ENCODE data around the gene ROGDI.

Gene ROGDI

GRCh38 chr16:4831616-4832015, 29.2 kb upstream of the ROGDI start:
- no peak overlapping the region for H4K91ac ChIP-seq (ENCODE audit: low read depth, low read length, poor library complexity)
- no peak for DNase-seq (ENCODE audit: low spot score)
- WGBS, 2 donors (ENCODE audit: extremely low coverage in 2 of 2, insufficient read length in 2 of 2, insufficient replicate concordance in 1 of 2) = no CpG with 5 or more reads among the region's 8 CpGs
- peaks cover 0 to 1% of the 10 kb centered on the region in 2 donors for H3K9me3 ChIP-seq (replicated peaks in 1 of 2; ENCODE audit: control insufficient read depth in 2 of 2, insufficient read depth in 1 of 2, low read depth in 1 of 2, low read length in 2 of 2)
- H2AFZ ChIP-seq (ENCODE audit: low read length) = no peak overlapping the region
- no peaks in the 10 kb centered on the region for H3K4me1 ChIP-seq (ENCODE audit: control insufficient read depth in 2 of 2, insufficient read depth in 1 of 2, low read depth in 1 of 2, low read length in 2 of 2)
- no peaks in the 10 kb centered on the region for H3K27me3 ChIP-seq (ENCODE audit: control insufficient read depth in 3 of 3, insufficient read depth in 3 of 3, low read depth in 1 of 3, low read length in 3 of 3)
- no peak overlapping the region for H2BK120ac ChIP-seq (ENCODE audit: low read depth, low read length)
- H4K8ac ChIP-seq (ENCODE audit: low read depth, low read length) = no peak overlapping the region
- H3K18ac ChIP-seq (ENCODE audit: low read length) = no peak overlapping the region
- H2BK5ac ChIP-seq (ENCODE audit: low read length) = no peak overlapping the region
- no peak overlapping the region for H2BK12ac ChIP-seq (ENCODE audit: low read length)
- no peak overlapping the region for H3K27ac ChIP-seq (replicated peaks; ENCODE audit: low read length)
- peaks cover 51 to 94% of the 10 kb centered on the region in 2 donors for H3K36me3 ChIP-seq (replicated peaks in 1 of 2; ENCODE audit: control insufficient read depth in 2 of 2, insufficient read depth in 2 of 2, low read length in 2 of 2)
- H3K4me2 ChIP-seq (ENCODE audit: insufficient read depth, low read length, poor library complexity, severe bottlenecking) = no peak overlapping the region
- no peak overlapping the region for H3K23ac ChIP-seq (ENCODE audit: low read depth, low read length, poor library complexity)
- no peak overlapping the region for H3K4ac ChIP-seq (ENCODE audit: low read length)
- no peak overlapping the region for H3K14ac ChIP-seq (ENCODE audit: low read length)
- peaks cover 3% of the 10 kb centered on the region for H3K79me1 ChIP-seq (ENCODE audit: low read depth, low read length)
- H3K9ac ChIP-seq (ENCODE audit: low read depth, low read length, poor library complexity) = no peak overlapping the region
- no peak overlapping the region for H2AK5ac ChIP-seq (ENCODE audit: low read depth, low read length)
- no peak overlapping the region for H3K4me3 ChIP-seq (ENCODE audit: low read length in 2 of 2)
- H2BK15ac ChIP-seq (ENCODE audit: low read length) = no peak overlapping the region

- Histone ChIP-seq H2BK120ac (ENCODE audit: low read depth, low read length) (no peak overlapping the region), H3K27ac (replicated peaks; ENCODE audit: low read length) (no peak overlapping the region), H3K4me2 (ENCODE audit: insufficient read depth, low read length, poor library complexity, severe bottlenecking) (no peak overlapping the region), H3K27me3 (ENCODE audit: control insufficient read depth in 3 of 3, insufficient read depth in 3 of 3, low read depth in 1 of 3, low read length in 3 of 3) (no peaks in the 10 kb centered on the region), H3K4ac (ENCODE audit: low read length) (no peak overlapping the region), H4K91ac (ENCODE audit: low read depth, low read length, poor library complexity) (no peak overlapping the region), H2AK5ac (ENCODE audit: low read depth, low read length) (no peak overlapping the region), H3K4me3 (ENCODE audit: low read length in 2 of 2) (no peak overlapping the region), H3K79me1 (ENCODE audit: low read depth, low read length) (peaks cover 3% of the 10 kb centered on the region), H3K9me3 (replicated peaks in 1 of 2; ENCODE audit: control insufficient read depth in 2 of 2, insufficient read depth in 1 of 2, low read depth in 1 of 2, low read length in 2 of 2) (peaks cover 0 to 1% of the 10 kb centered on the region in 2 donors), H3K18ac (ENCODE audit: low read length) (no peak overlapping the region), H3K9ac (ENCODE audit: low read depth, low read length, poor library complexity) (no peak overlapping the region), H2BK5ac (ENCODE audit: low read length) (no peak overlapping the region), H2AFZ (ENCODE audit: low read length) (no peak overlapping the region), H2BK15ac (ENCODE audit: low read length) (no peak overlapping the region), H3K4me1 (ENCODE audit: control insufficient read depth in 2 of 2, insufficient read depth in 1 of 2, low read depth in 1 of 2, low read length in 2 of 2) (no peaks in the 10 kb centered on the region), H2BK12ac (ENCODE audit: low read length) (no peak overlapping the region), H3K23ac (ENCODE audit: low read depth, low read length, poor library complexity) (no peak overlapping the region), H3K36me3 (replicated peaks in 1 of 2; ENCODE audit: control insufficient read depth in 2 of 2, insufficient read depth in 2 of 2, low read length in 2 of 2) (peaks cover 51 to 93% of the 10 kb centered on the region in 2 donors), H4K8ac (ENCODE audit: low read depth, low read length) (no peak overlapping the region), H3K14ac (ENCODE audit: low read length) (no peak overlapping the region)
- no CpG with 5 or more reads among the region's 7 CpGs for WGBS, 2 donors (ENCODE audit: extremely low coverage in 2 of 2, insufficient read length in 2 of 2, insufficient replicate concordance in 1 of 2)
- no peak for DNase-seq (ENCODE audit: low spot score)
Observed at GRCh38 chr16:4830408-4830807, 28.0 kb upstream of the ROGDI start.

GRCh38 chr16:4828567-4829321, 26.3 kb upstream of the ROGDI start:
- Histone ChIP-seq H3K23ac (ENCODE audit: low read depth, low read length, poor library complexity) (no peak overlapping the region), H4K91ac (ENCODE audit: low read depth, low read length, poor library complexity) (no peak overlapping the region), H2BK120ac (ENCODE audit: low read depth, low read length) (no peak overlapping the region), H3K79me1 (ENCODE audit: low read depth, low read length) (no peaks in the 10 kb centered on the region), H3K4me3 (ENCODE audit: low read length in 2 of 2) (no peak overlapping the region), H3K9ac (ENCODE audit: low read depth, low read length, poor library complexity) (no peak overlapping the region), H3K9me3 (replicated peaks in 1 of 2; ENCODE audit: control insufficient read depth in 2 of 2, insufficient read depth in 1 of 2, low read depth in 1 of 2, low read length in 2 of 2) (peaks cover 0 to 1% of the 10 kb centered on the region in 2 donors), H3K4me2 (ENCODE audit: insufficient read depth, low read length, poor library complexity, severe bottlenecking) (no peak overlapping the region), H2BK12ac (ENCODE audit: low read length) (no peak overlapping the region), H3K4ac (ENCODE audit: low read length) (no peak overlapping the region), H3K18ac (ENCODE audit: low read length) (no peak overlapping the region), H2BK15ac (ENCODE audit: low read length) (no peak overlapping the region), H3K4me1 (ENCODE audit: control insufficient read depth in 2 of 2, insufficient read depth in 1 of 2, low read depth in 1 of 2, low read length in 2 of 2) (no peaks in the 10 kb centered on the region), H2AFZ (ENCODE audit: low read length) (no peak overlapping the region), H2BK5ac (ENCODE audit: low read length) (no peak overlapping the region), H3K14ac (ENCODE audit: low read length) (no peak overlapping the region), H3K27me3 (ENCODE audit: control insufficient read depth in 3 of 3, insufficient read depth in 3 of 3, low read depth in 1 of 3, low read length in 3 of 3) (no peaks in the 10 kb centered on the region), H2AK5ac (ENCODE audit: low read depth, low read length) (no peak overlapping the region), H3K36me3 (replicated peaks in 1 of 2; ENCODE audit: control insufficient read depth in 2 of 2, insufficient read depth in 2 of 2, low read length in 2 of 2) (peaks cover 58 to 94% of the 10 kb centered on the region in 2 donors), H3K27ac (replicated peaks; ENCODE audit: low read length) (no peak overlapping the region), H4K8ac (ENCODE audit: low read depth, low read length) (no peak overlapping the region)
- DNase-seq (ENCODE audit: low spot score) = no peak
- no CpG with 5 or more reads among the region's 11 CpGs for WGBS, 2 donors (ENCODE audit: extremely low coverage in 2 of 2, insufficient read length in 2 of 2, insufficient replicate concordance in 1 of 2)

GRCh38 chr16:4826980-4827379, 24.5 kb upstream of the ROGDI start:
- H4K91ac ChIP-seq (ENCODE audit: low read depth, low read length, poor library complexity) = no peak overlapping the region
- no peak overlapping the region for H3K4me2 ChIP-seq (ENCODE audit: insufficient read depth, low read length, poor library complexity, severe bottlenecking)
- H2BK15ac ChIP-seq (ENCODE audit: low read length) = no peak overlapping the region
- no peak overlapping the region for H2BK5ac ChIP-seq (ENCODE audit: low read length)
- no peak overlapping the region for H3K4me3 ChIP-seq (ENCODE audit: low read length in 2 of 2)
- H2AFZ ChIP-seq (ENCODE audit: low read length) = no peak overlapping the region
- no peak overlapping the region for H3K4ac ChIP-seq (ENCODE audit: low read length)
- no peak overlapping the region for H3K23ac ChIP-seq (ENCODE audit: low read depth, low read length, poor library complexity)
- H3K9me3 ChIP-seq (replicated peaks in 1 of 2; ENCODE audit: control insufficient read depth in 2 of 2, insufficient read depth in 1 of 2, low read depth in 1 of 2, low read length in 2 of 2) = peaks cover 0 to 1% of the 10 kb centered on the region in 2 donors
- H4K8ac ChIP-seq (ENCODE audit: low read depth, low read length) = no peak overlapping the region
- no CpG with 5 or more reads among the region's 10 CpGs for WGBS, 2 donors (ENCODE audit: extremely low coverage in 2 of 2, insufficient read length in 2 of 2, insufficient replicate concordance in 1 of 2)
- no peak overlapping the region for H3K9ac ChIP-seq (ENCODE audit: low read depth, low read length, poor library complexity)
- H2AK5ac ChIP-seq (ENCODE audit: low read depth, low read length) = no peak overlapping the region
- H2BK120ac ChIP-seq (ENCODE audit: low read depth, low read length) = no peak overlapping the region
- H3K4me1 ChIP-seq (ENCODE audit: control insufficient read depth in 2 of 2, insufficient read depth in 1 of 2, low read depth in 1 of 2, low read length in 2 of 2) = no peaks in the 10 kb centered on the region
- H3K27ac ChIP-seq (replicated peaks; ENCODE audit: low read length) = no peak overlapping the region
- H3K36me3 ChIP-seq (replicated peaks in 1 of 2; ENCODE audit: control insufficient read depth in 2 of 2, insufficient read depth in 2 of 2, low read length in 2 of 2) = peaks cover 56 to 92% of the 10 kb centered on the region in 2 donors
- H2BK12ac ChIP-seq (ENCODE audit: low read length) = no peak overlapping the region
- DNase-seq (ENCODE audit: low spot score) = no peak
- H3K27me3 ChIP-seq (ENCODE audit: control insufficient read depth in 3 of 3, insufficient read depth in 3 of 3, low read depth in 1 of 3, low read length in 3 of 3) = no peaks in the 10 kb centered on the region
- H3K18ac ChIP-seq (ENCODE audit: low read length) = no peak overlapping the region
- no peaks in the 10 kb centered on the region for H3K79me1 ChIP-seq (ENCODE audit: low read depth, low read length)
- no peak overlapping the region for H3K14ac ChIP-seq (ENCODE audit: low read length)
